ENCODE measurements around the gene RAD51B.

DNA sequence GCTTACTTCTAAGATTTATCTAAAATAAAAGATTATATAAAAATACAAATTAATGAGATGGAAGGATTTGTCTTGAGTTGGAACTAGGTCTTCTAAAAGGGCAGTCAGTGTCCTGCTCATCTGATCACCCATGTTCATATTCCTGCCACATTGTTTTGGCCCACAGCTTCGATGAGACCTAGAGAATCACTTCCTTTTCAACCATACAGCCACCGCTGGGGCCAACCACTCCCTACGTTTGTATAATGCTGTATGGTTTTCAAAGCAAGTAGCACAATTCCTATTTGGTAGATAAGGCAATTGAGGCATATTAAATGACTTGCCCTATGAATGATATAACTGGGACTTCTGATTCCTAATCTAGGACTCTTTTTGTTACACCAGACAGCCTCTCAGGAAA, 723.9 kb downstream of the RAD51B start:
- TF ChIP-seq, protein P1, sequence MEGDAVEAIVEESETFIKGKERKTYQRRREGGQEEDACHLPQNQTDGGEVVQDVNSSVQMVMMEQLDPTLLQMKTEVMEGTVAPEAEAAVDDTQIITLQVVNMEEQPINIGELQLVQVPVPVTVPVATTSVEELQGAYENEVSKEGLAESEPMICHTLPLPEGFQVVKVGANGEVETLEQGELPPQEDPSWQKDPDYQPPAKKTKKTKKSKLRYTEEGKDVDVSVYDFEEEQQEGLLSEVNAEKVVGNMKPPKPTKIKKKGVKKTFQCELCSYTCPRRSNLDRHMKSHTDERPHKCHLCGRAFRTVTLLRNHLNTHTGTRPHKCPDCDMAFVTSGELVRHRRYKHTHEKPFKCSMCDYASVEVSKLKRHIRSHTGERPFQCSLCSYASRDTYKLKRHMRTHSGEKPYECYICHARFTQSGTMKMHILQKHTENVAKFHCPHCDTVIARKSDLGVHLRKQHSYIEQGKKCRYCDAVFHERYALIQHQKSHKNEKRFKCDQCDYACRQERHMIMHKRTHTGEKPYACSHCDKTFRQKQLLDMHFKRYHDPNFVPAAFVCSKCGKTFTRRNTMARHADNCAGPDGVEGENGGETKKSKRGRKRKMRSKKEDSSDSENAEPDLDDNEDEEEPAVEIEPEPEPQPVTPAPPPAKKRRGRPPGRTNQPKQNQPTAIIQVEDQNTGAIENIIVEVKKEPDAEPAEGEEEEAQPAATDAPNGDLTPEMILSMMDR (IDR thresholded peaks at IDR 0.05), result no peak
- TF ChIP-seq POLR2AphosphoS5 (IDR thresholded peaks at IDR 0.05), result no peak
- no peak for TF ChIP-seq EP300 (IDR thresholded peaks at IDR 0.05; ENCODE audit: low read depth)
